K562 (cell line): ENCODE data around the gene BCAN. TPM values are rescaled to one million over a fixed set of nuclear protein-coding genes. Genes with fewer than 3 reads are reported as not detected.
A peak's percentile ranks its signal among the peaks of the same experiment; 100 is the strongest.

ENCODE experiments used
- ATF7 ChIP-seq: fragments of 450-650 bp; IDR thresholded peaks from 2 replicates; pipeline ENCODE4 v1.7.1; 2014; ENCODE audit warnings: mild to moderate bottlenecking, moderate library complexity
- CXXC5 ChIP-seq: fragments of 250-450 bp; sonication (Bioruptor Pico); IDR thresholded peaks from 2 replicates; pipeline ENCODE4 v1.8.0; 2022; ENCODE audit warnings: inconsistent platforms, mild to moderate bottlenecking, moderate library complexity
- ELF4 ChIP-seq: fragments of 450-650 bp; formaldehyde crosslinking; IDR thresholded peaks from 2 replicates; pipeline ENCODE4 v1.4.0; 2022; ENCODE audit warnings: missing genetic modification characterization
- GABPB1 ChIP-seq: sonication (generic); formaldehyde crosslinking; IDR thresholded peaks from 2 replicates; pipeline ENCODE4 v1.8.0; 2022; ENCODE audit warnings: mild to moderate bottlenecking, missing genetic modification reagents
- JUND ChIP-seq, 2 experiments: IDR thresholded peaks; 2 replicates in 1 of 2; 3 replicates in 1 of 2; pipeline ENCODE4 v1.6.1; 2011; ENCODE audit warnings: borderline replicate concordance in 2 of 2, low read depth in 2 of 2, low read length in 2 of 2, improper control_type of control experiment in 1 of 2, missing biosample characterization in 1 of 2, missing genetic modification characterization in 1 of 2, missing genetic modification reagents in 1 of 2
- MTF1 ChIP-seq: fragments of 250-450 bp; sonication (Bioruptor Pico); IDR thresholded peaks from 2 replicates; pipeline ENCODE4 v1.9.0; 2021; ENCODE audit warnings: moderate library complexity, mild to moderate bottlenecking, inconsistent platforms, borderline replicate concordance
- NCOR1 ChIP-seq: fragments of 450-650 bp; IDR thresholded peaks from 2 replicates; pipeline ENCODE4 v1.6.1; 2016; ENCODE audit warnings: mild to moderate bottlenecking, moderate library complexity
- NR2C1 ChIP-seq, 2 experiments: fragments of 450-650 bp; IDR thresholded peaks; 2 replicates each; pipeline ENCODE4 v1.6.1; 2017; ENCODE audit warnings: mild to moderate bottlenecking in 2 of 2, antibody characterized with exemption in 1 of 2, inconsistent platforms in 1 of 2, missing compliant biosample characterization in 1 of 2, missing genetic modification characterization in 1 of 2
- PML ChIP-seq: IDR thresholded peaks from 2 replicates; pipeline ENCODE4 v1.6.1; 2012; ENCODE audit warnings: low read length, inconsistent platforms
- RCOR1 ChIP-seq, 2 experiments: IDR thresholded peaks; 2 replicates each; pipeline ENCODE4 v1.6.1; 2012; ENCODE audit warnings: low read depth in 2 of 2, low read length in 2 of 2, borderline replicate concordance in 1 of 2, improper control_type of control experiment in 1 of 2
- RUNX1 ChIP-seq: sonication (generic); IDR thresholded peaks from 2 replicates; pipeline ENCODE4 v1.6.1; 2016; ENCODE audit warnings: antibody characterized with exemption, low read depth
- ZBTB40 ChIP-seq, 2 experiments: fragments of 450-650 bp in 1 of 2; sonication (generic) in 1 of 2; formaldehyde crosslinking in 1 of 2; IDR thresholded peaks; 2 replicates each; pipeline versions ENCODE4 v1.7.1 to v1.9.0; 2016 to 2022; ENCODE audit warnings: inconsistent platforms in 1 of 2, mild to moderate bottlenecking in 1 of 2, missing genetic modification reagents in 1 of 2
- ZNF232 ChIP-seq: sonication (generic); formaldehyde crosslinking; IDR thresholded peaks from 2 replicates; pipeline ENCODE4 v1.8.0; 2022; ENCODE audit warnings: mild to moderate bottlenecking, missing genetic modification reagents
- ZNF311 ChIP-seq: fragments of 250-450 bp; sonication (Bioruptor Pico); IDR thresholded peaks from 2 replicates; pipeline ENCODE4 v1.4.0; 2020; ENCODE audit warnings: mild to moderate bottlenecking, moderate library complexity
- polyA plus RNA-seq, 8 experiments: library from polyadenylated mRNA; depleted of rRNA in 4 of 8; stranded (reverse) in 5 of 8; unstranded in 3 of 8; fragments of >200 nt; fragmentation: Nextera tagmentation in 2 of 8; fragmentation: Illumina TruSeq in 1 of 8; extraction: Ambion mirVana in 2 of 8; extraction: Trizol in 1 of 8; gene quantifications; 2 replicates each; pipeline versions ENCODE4 v1.2.1 to v1.2.3, GENCODE V29; 2011 to 2014; ENCODE audit warnings: inconsistent platforms in 1 of 8, missing spikeins in 1 of 8
- total RNA-seq, 7 experiments: library from RNA; depleted of rRNA in 6 of 7; stranded (reverse); fragments of >200 nt in 6 of 7; fragmentation: Illumina TruSeq in 2 of 7; extraction: Trizol in 2 of 7; gene quantifications; 2 replicates each; pipeline versions ENCODE4 v1.2.1 to v1.2.3, GENCODE V29; 2011 to 2021; ENCODE audit warnings: low replicate concordance in 1 of 7

The BCAN gene
- total and polyA plus RNA-seq, 9 of the 15 experiments (the other 6 are each of a cell fraction or from before 2014, with no cell fraction given) = 0.04 to 0.33 (median 0.14) TPM; not detected in 5

GRCh38 chr1:156693848-156694689, 52.2 kb downstream of the BCAN start (continued):
- no peak for TF ChIP-seq NR2C1 (IDR thresholded peaks at IDR 0.05)
- peak; percentile 83 for TF ChIP-seq NR2C1 (tag; IDR thresholded peaks at IDR 0.05)
- TF ChIP-seq ATF7 = peak; percentile 76
- peak; percentile 24; the same call in 1 of the 2 replicates for TF ChIP-seq PML
- TF ChIP-seq CXXC5 = peak; percentile 66
- TF ChIP-seq RUNX1 = no peak
- TF ChIP-seq JUND (IDR thresholded peaks at IDR 0.05; ENCODE audit: borderline replicate concordance, low read depth, low read length) = peak; percentile 56; the same call in 1 of the 2 replicates
- peak; percentile 51; the same call in 1 of the 3 replicates for TF ChIP-seq JUND (tag; IDR thresholded peaks at IDR 0.05; ENCODE audit: borderline replicate concordance, low read depth, low read length)
- TF ChIP-seq RCOR1 (IDR thresholded peaks at IDR 0.05; ENCODE audit: borderline replicate concordance in 1 of 2, low read depth in 2 of 2, low read length in 2 of 2) = peak in 1 of 2 experiments; percentile 60; a peak in 2 of 4 replicates
- TF ChIP-seq ZBTB40 (IDR thresholded peaks at IDR 0.05) = no peak; the same call in 1 of the 2 replicates
- TF ChIP-seq ZBTB40 (CRISPR knock-in tag; IDR thresholded peaks at IDR 0.05) = no peak
- peak; percentile 83; the same call in 1 of the 2 replicates for TF ChIP-seq ZNF311 (CRISPR knock-in tag)
- TF ChIP-seq GABPB1 (CRISPR knock-in tag) = peak; percentile 58
- no peak for TF ChIP-seq NCOR1
- TF ChIP-seq MTF1 (CRISPR knock-in tag) = peak; percentile 48; the same call in 1 of the 2 replicates
- TF ChIP-seq ELF4 (CRISPR knock-in tag) = no peak
- TF ChIP-seq ZNF232 = peak; percentile 27; the same call in 1 of the 2 replicates
